GM23338 (cell line): ENCODE results near the gene PTPRE. TPM values are rescaled to one million over a fixed set of nuclear protein-coding genes. Genes with fewer than 3 reads are reported as not detected.

ENCODE experiments used
- ATAC-seq: fragments of 200-7000 bp; cut with Tn5 transposase; 3 replicates; pipeline ENCODE4 v1.9.1; 2020
- DNase-seq: peaks from one replicate; pipeline ENCODE4 v3.0.0-alpha.2; 2015; ENCODE audit warnings: low spot score
- H2AFZ ChIP-seq: fragments of 200-600 bp; sonication (generic); 2 replicates; pipeline ENCODE4 v1.8.0; 2016; ENCODE audit warnings: antibody characterized with exemption, mild to moderate bottlenecking, moderate library complexity
- H3F3A ChIP-seq: fragments of 200-600 bp; sonication (generic); replicated peaks from 2 replicates; pipeline ENCODE4 v1.8.0; 2017; ENCODE audit warnings: antibody characterized with exemption, mixed run types, low read depth
- H3K27ac ChIP-seq: fragments of 200-600 bp; sonication (generic); 2 replicates; pipeline ENCODE4 v1.6.1; 2016; ENCODE audit warnings: low read depth
- H3K27me3 ChIP-seq: fragments of 200-600 bp; sonication (generic); 2 replicates; pipeline ENCODE4 v1.8.0; 2016; ENCODE audit warnings: mild to moderate bottlenecking, mixed run types, moderate library complexity; ENCODE audit not compliant: insufficient read depth
- H3K36me3 ChIP-seq: fragments of 200-600 bp; sonication (generic); 2 replicates; pipeline ENCODE4 v1.8.0; 2016; ENCODE audit warnings: mild to moderate bottlenecking; ENCODE audit not compliant: insufficient read depth
- H3K4me1 ChIP-seq: fragments of 200-600 bp; sonication (generic); 2 replicates; pipeline ENCODE4 v1.8.0; 2016; ENCODE audit warnings: mild to moderate bottlenecking, moderate library complexity; ENCODE audit not compliant: insufficient read depth
- H3K4me2 ChIP-seq: fragments of 200-600 bp; sonication (generic); 2 replicates; pipeline ENCODE4 v1.7.1; 2017; ENCODE audit warnings: mixed run types
- H3K4me3 ChIP-seq: fragments of 200-600 bp; sonication (generic); 2 replicates; pipeline ENCODE4 v1.6.1; 2016; ENCODE audit warnings: mixed run types
- H3K79me2 ChIP-seq: fragments of 200-600 bp; sonication (generic); replicated peaks from 2 replicates; pipeline ENCODE4 v1.8.0; 2017; ENCODE audit warnings: mild to moderate bottlenecking; ENCODE audit not compliant: insufficient read depth
- H3K9me2 ChIP-seq: fragments of 200-600 bp; sonication (generic); 2 replicates; pipeline ENCODE4 v1.8.0; 2017; ENCODE audit not compliant: insufficient read depth
- H4K20me1 ChIP-seq: fragments of 200-600 bp; sonication (generic); replicated peaks from 2 replicates; pipeline ENCODE4 v1.8.0; 2017; ENCODE audit warnings: mild to moderate bottlenecking; ENCODE audit not compliant: insufficient read depth
- H3K27ac Mint-ChIP-seq: 2 replicates; pipeline ENCODE4 v1.8.0; 2020; ENCODE audit warnings: inconsistent platforms, mild to moderate bottlenecking, moderate library complexity, mixed read lengths
- H3K27me3 Mint-ChIP-seq: 3 replicates; pipeline ENCODE4 v1.8.0; 2022; ENCODE audit warnings: low read depth, mild to moderate bottlenecking, moderate library complexity, mixed read lengths, inconsistent platforms; ENCODE audit not compliant: insufficient read depth, poor library complexity
- H3K36me3 Mint-ChIP-seq: 3 replicates; pipeline ENCODE4 v1.8.0; 2021; ENCODE audit warnings: low read depth, mild to moderate bottlenecking, inconsistent platforms, moderate library complexity, mixed read lengths
- H3K4me1 Mint-ChIP-seq: 3 replicates; pipeline ENCODE4 v1.8.0; 2020; ENCODE audit warnings: mild to moderate bottlenecking, inconsistent platforms, mixed read lengths
- H3K4me3 Mint-ChIP-seq: 3 replicates; pipeline ENCODE4 v1.8.0; 2021; ENCODE audit warnings: moderate library complexity, mild to moderate bottlenecking, inconsistent platforms, mixed read lengths
- H3K9me3 Mint-ChIP-seq: 3 replicates; pipeline ENCODE4 v1.8.0; 2020; ENCODE audit warnings: moderate library complexity, mild to moderate bottlenecking, inconsistent platforms, mixed read lengths
- CREB1 ChIP-seq: fragments of 250-450 bp; sonication (Bioruptor Pico); IDR thresholded peaks from 2 replicates; pipeline ENCODE4 v1.5.0; 2020; ENCODE audit warnings: low read depth, mild to moderate bottlenecking, moderate library complexity
- EZH2 ChIP-seq: fragments of 200-600 bp; sonication (generic); IDR thresholded peaks from one replicate; pipeline ENCODE4 v1.8.0; 2017; ENCODE audit warnings: antibody characterized with exemption, mild to moderate bottlenecking, low read depth; ENCODE audit not compliant: unreplicated experiment
- EZH2phosphoT487 ChIP-seq: fragments of 200-600 bp; sonication (generic); IDR thresholded peaks from one replicate; pipeline ENCODE4 v1.8.1; 2018; ENCODE audit warnings: antibody characterized with exemption; ENCODE audit not compliant: unreplicated experiment
- JUNB ChIP-seq: IDR thresholded peaks from one replicate; pipeline ENCODE4 v1.6.1; 2016; ENCODE audit warnings: antibody characterized with exemption; ENCODE audit not compliant: unreplicated experiment
- NANOG ChIP-seq: IDR thresholded peaks from 2 replicates; pipeline ENCODE4 v1.6.1; 2016; ENCODE audit warnings: antibody characterized with exemption, borderline replicate concordance
- POLR2AphosphoS5 ChIP-seq: IDR thresholded peaks from 2 replicates; pipeline ENCODE4 v1.6.1; 2016; ENCODE audit warnings: antibody characterized with exemption, low read depth
- STAT1 ChIP-seq: IDR thresholded peaks from one replicate; pipeline ENCODE4 v1.6.1; 2016; ENCODE audit warnings: antibody characterized with exemption; ENCODE audit not compliant: unreplicated experiment
- ZNF114 ChIP-seq: fragments of 250-450 bp; sonication (Bioruptor Pico); IDR thresholded peaks from 2 replicates; pipeline ENCODE4 v1.5.0; 2020; ENCODE audit warnings: mild to moderate bottlenecking, moderate library complexity
- ZNF331 ChIP-seq: fragments of 250-450 bp; sonication (Bioruptor Pico); IDR thresholded peaks from 2 replicates; pipeline ENCODE4 v1.5.0; 2020; ENCODE audit warnings: low read depth, mild to moderate bottlenecking, moderate library complexity
- polyA plus RNA-seq: library from polyadenylated mRNA; unstranded; fragments of >200 nt; fragmentation: Nextera tagmentation; extraction: Ambion mirVana; gene quantifications from 2 replicates; pipeline ENCODE4 v1.2.1, GENCODE V29; 2016
- total RNA-seq: library from RNA; depleted of rRNA; stranded (reverse); fragments of >200 nt; shearing (Covaris generic); gene quantifications from 2 replicates; pipeline ENCODE4 v1.2.3, GENCODE V29; 2014
- TF ChIP-seq, protein P1 (sequence below), 2 experiments: fragments of 200-600 bp in 1 of 2; sonication (generic) in 1 of 2; conservative IDR thresholded peaks; 2 replicates each; pipeline versions ENCODE4 v1.5.1 to v1.6.1; 2016 to 2017; ENCODE audit warnings: antibody characterized with exemption in 2 of 2, low read depth in 2 of 2, mild to moderate bottlenecking in 2 of 2, moderate library complexity in 1 of 2
- TF ChIP-seq, protein P2 (sequence below): IDR thresholded peaks from one replicate; pipeline ENCODE4 v1.6.1; 2018; ENCODE audit warnings: antibody characterized with exemption; ENCODE audit not compliant: unreplicated experiment
- TF ChIP-seq, protein P3 (sequence below): fragments of 250-450 bp; sonication (Bioruptor Pico); IDR thresholded peaks from 2 replicates; pipeline ENCODE4 v1.5.0; 2020; ENCODE audit warnings: mild to moderate bottlenecking, moderate library complexity
- TF ChIP-seq, protein P4 (sequence below): IDR thresholded peaks from 2 replicates; pipeline ENCODE4 v1.6.1; 2016; ENCODE audit warnings: antibody characterized with exemption

Gene PTPRE
- total and polyA plus RNA-seq, 2 experiments from 2014 or later = 0.34 to 0.42 TPM

DNA sequence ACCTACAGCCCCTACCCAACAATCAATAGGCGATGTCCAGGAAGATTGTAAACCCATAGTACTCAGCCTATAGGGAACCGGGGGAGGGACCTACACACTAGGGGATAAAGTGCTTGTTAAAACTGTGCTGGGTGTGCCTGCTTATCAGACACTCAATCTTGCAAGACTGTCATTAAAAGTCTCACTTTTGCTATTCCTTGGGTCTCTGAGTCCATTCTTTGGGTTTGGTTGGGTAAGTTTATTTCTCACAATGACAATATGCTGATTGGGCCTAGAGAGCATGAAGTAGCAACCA, 45.6 kb downstream of the PTPRE start (continued):
- TF ChIP-seq JUNB (no peak), EZH2phosphoT487 (no peak), NANOG (no peak), ZNF114 (CRISPR knock-in tag) (no peak), ZNF331 (no peak)

DNA sequence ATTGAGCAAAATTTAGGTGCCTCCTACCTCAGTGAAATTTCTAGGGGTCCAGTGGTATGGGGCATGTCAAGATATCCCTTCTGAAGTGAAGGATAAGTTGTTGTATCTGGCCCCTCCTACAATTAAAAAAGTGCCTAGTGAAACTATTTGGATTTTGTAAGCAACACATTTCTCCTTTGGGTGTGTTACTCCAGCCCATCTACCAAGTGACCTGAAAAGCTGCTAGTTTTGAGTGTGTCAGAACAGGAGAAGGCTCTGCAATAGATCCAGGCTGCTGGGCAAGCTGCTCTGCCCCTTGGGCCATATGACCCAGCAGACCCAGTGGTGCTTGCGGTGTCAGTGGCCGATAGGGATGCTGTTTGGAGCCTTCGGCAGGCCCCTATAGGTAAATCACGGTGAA, 46.0 kb downstream of the PTPRE start:
- Histone ChIP-seq H3K27me3 (no peaks in the 10 kb centered on the region), H3K79me2 (no peaks in the 10 kb centered on the region), H4K20me1 (no peaks in the 10 kb centered on the region), H3K4me1 (no peaks in the 10 kb centered on the region), H3K9me2 (no peaks in the 10 kb centered on the region), H3K4me3 (no peak overlapping the region), H3K4me2 (no peak overlapping the region), H3K27ac (no peak overlapping the region), H2AFZ (no peak overlapping the region), H3F3A (no peaks in the 10 kb centered on the region), H3K36me3 (no peaks in the 10 kb centered on the region)
- Mint-ChIP-seq H3K4me1 (no peaks in the 10 kb centered on the region), H3K27ac (no peak overlapping the region), H3K4me3 (no peak overlapping the region), H3K27me3 (no peaks in the 10 kb centered on the region), H3K9me3 (no peaks in the 10 kb centered on the region; the same call in 2 of the 3 replicates), H3K36me3 (no peaks in the 10 kb centered on the region)
- DNase-seq (no peak), ATAC-seq (no peak)
- TF ChIP-seq POLR2AphosphoS5 (no peak), EZH2 (no peak), ZNF114 (CRISPR knock-in tag) (no peak), CREB1 (CRISPR knock-in tag) (no peak), EZH2phosphoT487 (no peak), JUNB (no peak), ZNF331 (no peak), NANOG (no peak), STAT1 (no peak)
- TF ChIP-seq, protein P1, sequence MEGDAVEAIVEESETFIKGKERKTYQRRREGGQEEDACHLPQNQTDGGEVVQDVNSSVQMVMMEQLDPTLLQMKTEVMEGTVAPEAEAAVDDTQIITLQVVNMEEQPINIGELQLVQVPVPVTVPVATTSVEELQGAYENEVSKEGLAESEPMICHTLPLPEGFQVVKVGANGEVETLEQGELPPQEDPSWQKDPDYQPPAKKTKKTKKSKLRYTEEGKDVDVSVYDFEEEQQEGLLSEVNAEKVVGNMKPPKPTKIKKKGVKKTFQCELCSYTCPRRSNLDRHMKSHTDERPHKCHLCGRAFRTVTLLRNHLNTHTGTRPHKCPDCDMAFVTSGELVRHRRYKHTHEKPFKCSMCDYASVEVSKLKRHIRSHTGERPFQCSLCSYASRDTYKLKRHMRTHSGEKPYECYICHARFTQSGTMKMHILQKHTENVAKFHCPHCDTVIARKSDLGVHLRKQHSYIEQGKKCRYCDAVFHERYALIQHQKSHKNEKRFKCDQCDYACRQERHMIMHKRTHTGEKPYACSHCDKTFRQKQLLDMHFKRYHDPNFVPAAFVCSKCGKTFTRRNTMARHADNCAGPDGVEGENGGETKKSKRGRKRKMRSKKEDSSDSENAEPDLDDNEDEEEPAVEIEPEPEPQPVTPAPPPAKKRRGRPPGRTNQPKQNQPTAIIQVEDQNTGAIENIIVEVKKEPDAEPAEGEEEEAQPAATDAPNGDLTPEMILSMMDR (conservative IDR thresholded peaks at IDR 0.05; ENCODE audit: low read depth in 2 of 2) = no peak
- TF ChIP-seq, protein P2, sequence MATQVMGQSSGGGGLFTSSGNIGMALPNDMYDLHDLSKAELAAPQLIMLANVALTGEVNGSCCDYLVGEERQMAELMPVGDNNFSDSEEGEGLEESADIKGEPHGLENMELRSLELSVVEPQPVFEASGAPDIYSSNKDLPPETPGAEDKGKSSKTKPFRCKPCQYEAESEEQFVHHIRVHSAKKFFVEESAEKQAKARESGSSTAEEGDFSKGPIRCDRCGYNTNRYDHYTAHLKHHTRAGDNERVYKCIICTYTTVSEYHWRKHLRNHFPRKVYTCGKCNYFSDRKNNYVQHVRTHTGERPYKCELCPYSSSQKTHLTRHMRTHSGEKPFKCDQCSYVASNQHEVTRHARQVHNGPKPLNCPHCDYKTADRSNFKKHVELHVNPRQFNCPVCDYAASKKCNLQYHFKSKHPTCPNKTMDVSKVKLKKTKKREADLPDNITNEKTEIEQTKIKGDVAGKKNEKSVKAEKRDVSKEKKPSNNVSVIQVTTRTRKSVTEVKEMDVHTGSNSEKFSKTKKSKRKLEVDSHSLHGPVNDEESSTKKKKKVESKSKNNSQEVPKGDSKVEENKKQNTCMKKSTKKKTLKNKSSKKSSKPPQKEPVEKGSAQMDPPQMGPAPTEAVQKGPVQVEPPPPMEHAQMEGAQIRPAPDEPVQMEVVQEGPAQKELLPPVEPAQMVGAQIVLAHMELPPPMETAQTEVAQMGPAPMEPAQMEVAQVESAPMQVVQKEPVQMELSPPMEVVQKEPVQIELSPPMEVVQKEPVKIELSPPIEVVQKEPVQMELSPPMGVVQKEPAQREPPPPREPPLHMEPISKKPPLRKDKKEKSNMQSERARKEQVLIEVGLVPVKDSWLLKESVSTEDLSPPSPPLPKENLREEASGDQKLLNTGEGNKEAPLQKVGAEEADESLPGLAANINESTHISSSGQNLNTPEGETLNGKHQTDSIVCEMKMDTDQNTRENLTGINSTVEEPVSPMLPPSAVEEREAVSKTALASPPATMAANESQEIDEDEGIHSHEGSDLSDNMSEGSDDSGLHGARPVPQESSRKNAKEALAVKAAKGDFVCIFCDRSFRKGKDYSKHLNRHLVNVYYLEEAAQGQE = no peak
- TF ChIP-seq, protein P3, sequence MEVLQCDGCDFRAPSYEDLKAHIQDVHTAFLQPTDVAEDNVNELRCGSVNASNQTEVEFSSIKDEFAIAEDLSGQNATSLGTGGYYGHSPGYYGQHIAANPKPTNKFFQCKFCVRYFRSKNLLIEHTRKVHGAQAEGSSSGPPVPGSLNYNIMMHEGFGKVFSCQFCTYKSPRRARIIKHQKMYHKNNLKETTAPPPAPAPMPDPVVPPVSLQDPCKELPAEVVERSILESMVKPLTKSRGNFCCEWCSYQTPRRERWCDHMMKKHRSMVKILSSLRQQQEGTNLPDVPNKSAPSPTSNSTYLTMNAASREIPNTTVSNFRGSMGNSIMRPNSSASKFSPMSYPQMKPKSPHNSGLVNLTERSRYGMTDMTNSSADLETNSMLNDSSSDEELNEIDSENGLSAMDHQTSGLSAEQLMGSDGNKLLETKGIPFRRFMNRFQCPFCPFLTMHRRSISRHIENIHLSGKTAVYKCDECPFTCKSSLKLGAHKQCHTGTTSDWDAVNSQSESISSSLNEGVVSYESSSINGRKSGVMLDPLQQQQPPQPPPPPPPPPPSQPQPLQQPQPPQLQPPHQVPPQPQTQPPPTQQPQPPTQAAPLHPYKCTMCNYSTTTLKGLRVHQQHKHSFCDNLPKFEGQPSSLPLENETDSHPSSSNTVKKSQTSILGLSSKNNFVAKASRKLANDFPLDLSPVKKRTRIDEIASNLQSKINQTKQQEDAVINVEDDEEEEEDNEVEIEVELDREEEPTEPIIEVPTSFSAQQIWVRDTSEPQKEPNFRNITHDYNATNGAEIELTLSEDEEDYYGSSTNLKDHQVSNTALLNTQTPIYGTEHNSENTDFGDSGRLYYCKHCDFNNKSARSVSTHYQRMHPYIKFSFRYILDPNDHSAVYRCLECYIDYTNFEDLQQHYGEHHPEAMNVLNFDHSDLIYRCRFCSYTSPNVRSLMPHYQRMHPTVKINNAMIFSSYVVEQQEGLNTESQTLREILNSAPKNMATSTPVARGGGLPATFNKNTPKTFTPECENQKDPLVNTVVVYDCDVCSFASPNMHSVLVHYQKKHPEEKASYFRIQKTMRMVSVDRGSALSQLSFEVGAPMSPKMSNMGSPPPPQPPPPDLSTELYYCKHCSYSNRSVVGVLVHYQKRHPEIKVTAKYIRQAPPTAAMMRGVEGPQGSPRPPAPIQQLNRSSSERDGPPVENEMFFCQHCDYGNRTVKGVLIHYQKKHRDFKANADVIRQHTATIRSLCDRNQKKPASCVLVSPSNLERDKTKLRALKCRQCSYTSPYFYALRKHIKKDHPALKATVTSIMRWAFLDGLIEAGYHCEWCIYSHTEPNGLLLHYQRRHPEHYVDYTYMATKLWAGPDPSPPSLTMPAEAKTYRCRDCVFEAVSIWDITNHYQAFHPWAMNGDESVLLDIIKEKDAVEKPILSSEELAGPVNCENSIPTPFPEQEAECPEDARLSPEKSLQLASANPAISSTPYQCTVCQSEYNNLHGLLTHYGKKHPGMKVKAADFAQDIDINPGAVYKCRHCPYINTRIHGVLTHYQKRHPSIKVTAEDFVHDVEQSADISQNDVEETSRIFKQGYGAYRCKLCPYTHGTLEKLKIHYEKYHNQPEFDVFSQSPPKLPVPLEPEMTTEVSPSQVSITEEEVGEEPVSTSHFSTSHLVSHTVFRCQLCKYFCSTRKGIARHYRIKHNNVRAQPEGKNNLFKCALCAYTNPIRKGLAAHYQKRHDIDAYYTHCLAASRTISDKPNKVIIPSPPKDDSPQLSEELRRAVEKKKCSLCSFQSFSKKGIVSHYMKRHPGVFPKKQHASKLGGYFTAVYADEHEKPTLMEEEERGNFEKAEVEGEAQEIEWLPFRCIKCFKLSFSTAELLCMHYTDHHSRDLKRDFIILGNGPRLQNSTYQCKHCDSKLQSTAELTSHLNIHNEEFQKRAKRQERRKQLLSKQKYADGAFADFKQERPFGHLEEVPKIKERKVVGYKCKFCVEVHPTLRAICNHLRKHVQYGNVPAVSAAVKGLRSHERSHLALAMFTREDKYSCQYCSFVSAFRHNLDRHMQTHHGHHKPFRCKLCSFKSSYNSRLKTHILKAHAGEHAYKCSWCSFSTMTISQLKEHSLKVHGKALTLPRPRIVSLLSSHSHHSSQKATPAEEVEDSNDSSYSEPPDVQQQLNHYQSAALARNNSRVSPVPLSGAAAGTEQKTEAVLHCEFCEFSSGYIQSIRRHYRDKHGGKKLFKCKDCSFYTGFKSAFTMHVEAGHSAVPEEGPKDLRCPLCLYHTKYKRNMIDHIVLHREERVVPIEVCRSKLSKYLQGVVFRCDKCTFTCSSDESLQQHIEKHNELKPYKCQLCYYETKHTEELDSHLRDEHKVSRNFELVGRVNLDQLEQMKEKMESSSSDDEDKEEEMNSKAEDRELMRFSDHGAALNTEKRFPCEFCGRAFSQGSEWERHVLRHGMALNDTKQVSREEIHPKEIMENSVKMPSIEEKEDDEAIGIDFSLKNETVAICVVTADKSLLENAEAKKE = no peak
- TF ChIP-seq, protein P4, sequence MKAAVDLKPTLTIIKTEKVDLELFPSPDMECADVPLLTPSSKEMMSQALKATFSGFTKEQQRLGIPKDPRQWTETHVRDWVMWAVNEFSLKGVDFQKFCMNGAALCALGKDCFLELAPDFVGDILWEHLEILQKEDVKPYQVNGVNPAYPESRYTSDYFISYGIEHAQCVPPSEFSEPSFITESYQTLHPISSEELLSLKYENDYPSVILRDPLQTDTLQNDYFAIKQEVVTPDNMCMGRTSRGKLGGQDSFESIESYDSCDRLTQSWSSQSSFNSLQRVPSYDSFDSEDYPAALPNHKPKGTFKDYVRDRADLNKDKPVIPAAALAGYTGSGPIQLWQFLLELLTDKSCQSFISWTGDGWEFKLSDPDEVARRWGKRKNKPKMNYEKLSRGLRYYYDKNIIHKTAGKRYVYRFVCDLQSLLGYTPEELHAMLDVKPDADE = no peak
